ENCODE results near the gene NVL.
"Not testable (repeated sequence)": the region's sequence is repeated elsewhere in the genome, so short reads cannot be mapped to it uniquely, and the experiment has no call there.

The NVL gene

GRCh38 chr1:224333939-224334786, 4.2 kb upstream of the NVL start:
- DNase-seq = no peak

DNA sequence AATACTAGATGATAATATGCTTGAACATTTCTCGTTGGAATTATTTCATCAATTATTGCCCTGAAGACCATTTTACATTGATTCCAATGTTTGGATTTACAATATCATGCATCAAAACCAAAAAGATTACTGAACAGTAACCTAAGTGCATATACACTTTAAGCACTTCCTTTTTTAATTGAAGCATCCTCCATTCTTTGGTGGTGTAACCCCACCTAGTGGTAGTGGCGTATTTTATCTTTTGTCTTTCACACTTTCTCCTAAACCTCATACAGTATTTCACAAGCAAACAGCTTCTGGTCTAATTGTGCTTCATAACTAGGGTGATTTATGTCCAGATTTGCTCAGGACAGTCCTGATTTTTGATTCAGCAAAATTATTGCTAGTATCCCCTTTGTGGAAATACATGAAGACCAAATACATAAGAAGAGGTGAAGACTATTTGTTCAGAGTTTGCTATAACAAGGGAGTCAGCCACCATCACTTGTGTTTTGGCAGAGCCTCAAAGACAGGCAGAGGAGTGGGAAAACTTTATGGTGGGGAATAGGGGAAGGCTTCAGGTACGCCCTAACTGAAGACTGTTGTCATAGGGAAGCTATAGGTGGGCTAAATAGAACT, 3.4 kb upstream of the NVL start:
- DNase-seq = no peak

- no peak for DNase-seq
Observed at GRCh38 chr1:224331824-224332223, 1.9 kb upstream of the NVL start.

DNA sequence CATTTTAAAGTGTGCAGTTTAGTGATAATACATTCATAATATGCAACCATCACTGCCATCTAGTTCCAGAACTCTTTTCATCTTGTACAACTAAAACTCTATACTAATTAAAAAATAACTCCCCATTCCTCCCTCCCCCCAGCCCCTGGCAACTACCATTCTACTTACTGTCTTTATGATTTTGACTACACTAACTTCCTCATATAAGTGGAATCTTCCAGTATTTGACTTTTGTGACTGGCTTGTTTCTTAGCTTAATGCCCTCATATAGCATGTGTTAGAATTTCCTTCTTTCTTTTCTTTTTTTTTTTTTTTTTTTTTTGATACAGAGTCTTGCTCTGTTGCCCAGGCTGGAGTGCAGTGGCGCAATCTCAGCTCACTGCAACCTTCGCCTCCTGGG, 1.4 kb upstream of the NVL start:
- DNase-seq = no peak

- no peak for DNase-seq
Observed at GRCh38 chr1:224329484-224329841, 509 bp downstream of the NVL start.

- no peak for DNase-seq
Observed at GRCh38 chr1:224328644-224329043, 1.3 kb downstream of the NVL start.

DNA sequence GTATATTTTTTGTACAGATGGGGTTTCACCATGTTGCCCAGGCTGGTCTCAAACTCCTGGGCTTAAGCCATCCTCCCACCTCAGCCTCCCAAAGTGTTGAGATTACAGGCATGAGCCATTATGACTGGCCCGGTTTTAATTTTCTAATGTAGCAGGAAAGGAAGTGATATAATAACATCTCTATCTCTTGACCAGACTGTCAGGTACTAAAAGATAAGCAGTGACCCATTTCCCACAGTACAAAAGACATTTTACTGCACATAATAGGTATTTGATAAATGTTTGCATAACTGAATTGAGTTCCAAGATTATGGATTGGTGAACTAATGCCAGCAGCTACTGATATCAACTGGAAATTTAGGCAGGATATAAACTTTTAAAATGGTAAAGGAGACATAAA, 4.0 kb downstream of the NVL start:
- no peak for DNase-seq

- DNase-seq = no peak
Observed at GRCh38 chr1:224321706-224322105, 8.3 kb downstream of the NVL start.

DNA sequence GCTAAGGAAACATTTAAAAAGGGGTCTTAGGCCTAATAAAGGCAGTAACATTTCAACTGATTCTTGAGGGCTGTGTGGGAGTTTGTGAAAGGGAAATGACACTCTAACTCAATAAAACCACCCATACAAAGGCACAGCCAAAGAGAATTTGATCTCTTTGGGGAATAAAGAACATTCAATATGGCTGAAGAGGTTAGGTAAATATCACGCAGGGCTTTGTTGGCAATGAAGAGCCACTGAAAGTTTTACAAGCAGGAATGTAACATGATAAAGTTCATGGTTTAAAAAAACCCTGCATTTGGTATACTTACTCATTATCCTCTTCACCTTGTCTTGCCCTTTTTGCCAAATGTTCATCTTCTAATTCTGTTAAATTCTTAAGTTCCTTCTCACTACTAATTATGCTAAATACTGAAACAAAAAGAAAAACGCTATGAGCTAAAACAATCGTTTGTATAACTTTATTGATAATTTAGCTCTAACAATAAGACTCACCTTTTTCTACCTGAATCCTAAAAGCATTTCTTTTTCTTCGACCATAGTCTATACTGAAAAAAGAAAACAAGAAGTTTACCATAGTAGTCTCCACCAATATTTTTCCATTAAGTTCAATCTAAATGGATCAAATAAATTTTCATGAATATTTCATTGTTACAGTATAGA, 12.5 kb downstream of the NVL start:
- DNase-seq = no peak

- no peak for DNase-seq
Observed at GRCh38 chr1:224312025-224312424, 17.9 kb downstream of the NVL start.

GRCh38 chr1:224311503-224311902, 18.5 kb downstream of the NVL start:
- DNase-seq = not testable (repeated sequence)

GRCh38 chr1:224308064-224308463, 21.9 kb downstream of the NVL start:
- no peak for DNase-seq

GRCh38 chr1:224304767-224305166, 25.2 kb downstream of the NVL start:
- DNase-seq = no peak

- DNase-seq = no peak
Observed at GRCh38 chr1:224302947-224303346, 27.0 kb downstream of the NVL start.

- no peak for DNase-seq
Observed at GRCh38 chr1:224301391-224301790, 28.6 kb downstream of the NVL start.

- DNase-seq = no peak
Observed at GRCh38 chr1:224300346-224300745, 29.6 kb downstream of the NVL start.

DNA sequence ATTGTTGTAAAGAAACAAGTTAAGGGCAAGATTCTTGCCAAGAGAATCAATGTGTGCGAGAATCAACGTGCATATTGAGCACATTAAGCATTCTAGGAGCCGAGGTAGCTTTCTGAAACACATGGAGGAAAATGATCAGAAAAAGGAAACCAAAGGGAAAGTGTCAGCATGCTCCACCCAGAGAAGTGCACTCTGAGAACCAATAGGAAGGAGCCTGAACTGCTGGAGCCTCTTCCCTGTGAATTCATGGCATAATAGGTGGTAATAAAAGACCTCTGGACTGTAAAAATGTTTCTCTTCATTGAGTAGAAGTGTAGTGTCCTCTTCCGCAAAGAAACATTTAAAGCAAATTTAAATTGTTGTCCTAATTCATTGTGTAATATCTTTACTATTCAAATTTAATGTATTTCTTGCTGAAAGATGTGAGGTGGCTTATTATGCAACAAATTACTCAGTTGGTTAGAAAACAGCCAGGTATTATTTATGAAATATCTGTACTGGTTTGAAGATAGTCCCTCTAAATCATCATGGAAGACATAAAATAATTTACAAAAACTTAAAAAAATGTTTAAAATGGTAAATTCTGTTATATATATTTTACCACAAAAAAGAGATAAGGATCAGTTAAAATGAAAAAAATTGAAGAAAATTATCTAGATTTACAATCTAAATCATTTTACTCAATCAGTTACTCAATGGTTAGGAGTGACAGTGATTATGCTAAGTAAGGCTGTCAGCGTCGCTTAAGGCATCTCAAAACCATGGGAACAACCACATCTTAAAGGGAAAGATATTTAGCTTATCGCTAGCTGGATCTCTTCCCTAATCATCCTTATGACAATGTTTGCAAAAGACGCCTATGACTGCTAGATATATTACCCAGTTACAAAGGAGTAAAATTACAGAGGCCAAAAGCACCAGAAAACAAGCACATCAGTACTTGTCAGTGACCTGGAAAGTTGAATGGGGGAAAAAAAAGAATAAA, 31.3 kb downstream of the NVL start:
- DNase-seq = no peak

DNA sequence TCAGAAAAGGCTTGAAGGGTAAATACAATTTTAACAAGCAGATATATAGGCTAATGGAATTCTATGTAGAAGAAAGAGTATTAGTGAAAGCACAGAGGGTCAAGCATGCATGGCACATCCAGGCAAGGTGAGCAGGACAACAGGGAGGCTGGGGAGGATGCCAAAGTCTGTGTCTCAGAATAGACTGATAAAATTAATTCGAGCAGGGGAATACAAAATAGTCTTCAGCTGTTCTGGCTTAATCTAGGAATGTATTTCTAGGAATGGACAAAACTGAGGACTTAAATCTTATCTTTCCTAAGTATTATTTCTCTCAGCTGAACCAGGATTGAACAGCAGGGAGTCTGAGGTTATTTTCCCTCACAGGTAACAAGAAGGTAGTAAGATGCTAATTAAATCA, 35.2 kb downstream of the NVL start:
- no peak for DNase-seq

- no peak for DNase-seq
Observed at GRCh38 chr1:224292419-224292818, 37.6 kb downstream of the NVL start.

GRCh38 chr1:224289396-224289795, 40.6 kb downstream of the NVL start:
- DNase-seq = no peak

DNA sequence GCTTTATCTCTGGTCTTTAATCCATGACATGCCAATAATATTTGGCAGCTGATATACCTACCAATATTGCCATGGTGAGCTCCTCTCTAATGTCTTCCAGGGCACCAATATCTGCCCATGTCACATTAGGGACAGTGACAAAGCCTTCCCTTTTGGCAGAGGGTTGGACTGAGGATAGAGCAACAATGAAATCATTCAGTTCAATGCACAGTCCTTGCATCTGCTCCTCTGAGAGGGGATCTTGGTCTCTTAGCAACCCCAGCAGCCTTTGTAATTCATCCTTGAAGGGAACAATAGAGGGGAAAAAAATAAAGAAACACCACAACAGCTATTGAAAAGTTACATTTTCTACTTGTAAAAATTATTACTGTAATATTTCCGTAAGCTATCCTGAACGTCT, 42.3 kb downstream of the NVL start:
- no peak for DNase-seq

GRCh38 chr1:224282140-224282539, 47.8 kb downstream of the NVL start:
- no peak for DNase-seq

All from effector CD8-positive, alpha-beta T cell (primary cell).